GM13977 (cell line): ENCODE data around the gene CHRNB1.

Source experiments
- DNase-seq: peaks from one replicate; pipeline ENCODE4 v3.0.0; 2012; ENCODE audit warnings: low spot score
- in situ Hi-C: fragments of 300-500 bp; cut with MboI; formaldehyde crosslinking; loops from one replicate; pipeline ENCODE4 v1.12.0; 2022; ENCODE audit warnings: low sequenced_read_pairs, low pct_unique_long_range_greater_than_20kb, mixed read lengths, inconsistent platforms; ENCODE audit not compliant: unreplicated experiment
- TF ChIP-seq, protein P1 (sequence below): IDR thresholded peaks from 2 replicates; pipeline ENCODE4 v1.5.1; 2012; ENCODE audit warnings: mild to moderate bottlenecking, control low read depth; ENCODE audit not compliant: insufficient read depth; ENCODE audit errors: extremely low read depth, missing control alignments

CHRNB1 gene

DNA sequence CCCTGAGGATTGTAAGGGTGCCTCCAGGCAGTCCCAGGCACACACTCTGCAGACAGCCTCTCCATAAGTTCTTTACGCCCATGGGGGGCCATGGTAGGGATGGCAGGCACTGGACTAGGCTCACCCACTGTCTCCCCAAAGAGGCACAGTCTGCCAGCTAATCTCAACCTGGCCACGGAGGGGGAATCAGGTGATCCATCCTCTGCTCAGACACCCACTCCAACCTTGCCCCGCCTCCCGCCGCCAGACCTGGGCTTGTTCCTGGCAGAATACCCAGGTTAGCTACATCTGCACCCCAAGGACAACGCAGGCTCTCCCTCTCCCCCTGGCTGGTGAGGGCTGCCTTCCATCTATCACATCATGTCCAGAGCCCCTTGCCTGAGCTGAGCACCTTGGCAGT lies 36.0 kb upstream of the CHRNB1 start:
- DNase-seq, result no peak
- TF ChIP-seq, protein P1, sequence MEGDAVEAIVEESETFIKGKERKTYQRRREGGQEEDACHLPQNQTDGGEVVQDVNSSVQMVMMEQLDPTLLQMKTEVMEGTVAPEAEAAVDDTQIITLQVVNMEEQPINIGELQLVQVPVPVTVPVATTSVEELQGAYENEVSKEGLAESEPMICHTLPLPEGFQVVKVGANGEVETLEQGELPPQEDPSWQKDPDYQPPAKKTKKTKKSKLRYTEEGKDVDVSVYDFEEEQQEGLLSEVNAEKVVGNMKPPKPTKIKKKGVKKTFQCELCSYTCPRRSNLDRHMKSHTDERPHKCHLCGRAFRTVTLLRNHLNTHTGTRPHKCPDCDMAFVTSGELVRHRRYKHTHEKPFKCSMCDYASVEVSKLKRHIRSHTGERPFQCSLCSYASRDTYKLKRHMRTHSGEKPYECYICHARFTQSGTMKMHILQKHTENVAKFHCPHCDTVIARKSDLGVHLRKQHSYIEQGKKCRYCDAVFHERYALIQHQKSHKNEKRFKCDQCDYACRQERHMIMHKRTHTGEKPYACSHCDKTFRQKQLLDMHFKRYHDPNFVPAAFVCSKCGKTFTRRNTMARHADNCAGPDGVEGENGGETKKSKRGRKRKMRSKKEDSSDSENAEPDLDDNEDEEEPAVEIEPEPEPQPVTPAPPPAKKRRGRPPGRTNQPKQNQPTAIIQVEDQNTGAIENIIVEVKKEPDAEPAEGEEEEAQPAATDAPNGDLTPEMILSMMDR, result no peak
- in situ Hi-C loops, result no loop called here

DNA sequence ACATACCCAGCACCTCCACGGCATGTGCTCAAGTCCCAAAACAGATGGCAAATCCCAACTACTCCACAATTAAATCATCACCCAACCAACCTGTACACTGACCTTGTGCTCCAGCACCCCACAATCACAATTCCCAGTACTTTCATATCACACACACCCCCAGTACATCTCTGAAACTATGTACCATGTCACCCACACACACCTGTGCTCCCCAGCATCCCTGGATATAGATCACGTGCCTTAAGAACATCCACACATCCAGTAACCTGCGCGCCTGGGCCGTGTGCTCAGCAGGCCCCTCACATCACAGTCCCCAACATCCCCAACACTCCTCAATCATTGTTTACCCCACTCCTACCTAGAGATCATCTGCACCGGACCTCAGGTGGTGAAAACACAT lies 35.1 kb upstream of the CHRNB1 start:
- DNase-seq, result no peak
- TF ChIP-seq, protein P1, result no peak
- in situ Hi-C loops, result no loop called here

DNA sequence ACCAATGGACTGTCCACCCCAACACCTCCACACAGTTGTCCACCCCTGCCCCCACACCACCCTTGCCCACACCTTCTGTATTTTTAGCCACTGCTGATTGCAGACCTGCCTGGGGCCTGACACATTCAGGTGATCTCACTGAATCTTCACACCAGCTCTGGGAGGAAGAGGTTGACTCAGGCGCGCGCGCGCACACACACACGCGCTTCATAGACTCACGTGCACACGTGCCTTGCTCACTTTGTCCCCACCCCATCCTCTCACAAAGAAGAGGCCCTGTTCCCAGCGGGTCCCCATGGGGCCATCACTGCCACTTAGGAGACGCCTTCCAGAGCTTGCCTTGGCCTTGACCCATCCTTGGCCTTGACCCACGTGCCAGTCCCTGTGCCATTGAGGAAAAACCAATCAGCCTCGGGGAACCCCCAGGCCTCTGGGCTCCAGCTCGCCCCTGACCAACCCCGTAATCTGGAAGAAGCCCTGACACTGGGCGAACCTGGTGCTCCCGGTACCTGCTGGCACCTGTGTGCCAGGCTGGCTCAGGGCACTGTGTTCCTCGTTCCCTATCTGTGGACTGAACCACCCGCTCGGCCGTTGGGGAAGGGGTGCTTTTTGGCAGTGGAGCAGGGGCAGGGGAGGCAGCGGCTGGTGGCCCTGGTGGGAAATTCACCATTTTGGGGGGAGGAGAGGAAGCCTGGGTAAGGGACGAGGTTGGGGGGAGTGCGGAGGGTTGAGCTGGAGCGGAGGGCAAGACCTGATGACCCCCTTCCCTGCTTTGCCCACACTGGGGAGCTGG lies 34.0 kb upstream of the CHRNB1 start:
- no peak for DNase-seq
- TF ChIP-seq, protein P1, result no peak
- in situ Hi-C loops, result no loop called here

DNA sequence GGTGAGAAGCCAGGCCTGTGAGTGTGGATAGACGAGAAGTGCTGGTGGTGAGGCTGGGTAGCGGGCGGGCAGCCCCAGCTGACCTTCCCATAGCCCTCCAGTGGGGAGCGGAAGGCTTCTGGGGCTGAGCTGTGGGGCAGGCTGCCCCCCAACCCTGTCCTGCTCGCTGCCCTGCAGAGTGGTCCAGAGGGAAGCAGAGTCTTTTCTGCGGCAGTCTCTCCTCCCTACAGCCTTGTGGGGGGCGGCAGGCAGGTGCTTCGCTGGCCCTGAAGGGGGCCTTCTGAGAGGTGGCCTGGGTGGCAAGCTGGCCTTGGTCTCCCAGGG lies 33.5 kb upstream of the CHRNB1 start:
- TF ChIP-seq, protein P1, result no peak
- in situ Hi-C loops, result no loop called here
- DNase-seq, result no peak

DNA sequence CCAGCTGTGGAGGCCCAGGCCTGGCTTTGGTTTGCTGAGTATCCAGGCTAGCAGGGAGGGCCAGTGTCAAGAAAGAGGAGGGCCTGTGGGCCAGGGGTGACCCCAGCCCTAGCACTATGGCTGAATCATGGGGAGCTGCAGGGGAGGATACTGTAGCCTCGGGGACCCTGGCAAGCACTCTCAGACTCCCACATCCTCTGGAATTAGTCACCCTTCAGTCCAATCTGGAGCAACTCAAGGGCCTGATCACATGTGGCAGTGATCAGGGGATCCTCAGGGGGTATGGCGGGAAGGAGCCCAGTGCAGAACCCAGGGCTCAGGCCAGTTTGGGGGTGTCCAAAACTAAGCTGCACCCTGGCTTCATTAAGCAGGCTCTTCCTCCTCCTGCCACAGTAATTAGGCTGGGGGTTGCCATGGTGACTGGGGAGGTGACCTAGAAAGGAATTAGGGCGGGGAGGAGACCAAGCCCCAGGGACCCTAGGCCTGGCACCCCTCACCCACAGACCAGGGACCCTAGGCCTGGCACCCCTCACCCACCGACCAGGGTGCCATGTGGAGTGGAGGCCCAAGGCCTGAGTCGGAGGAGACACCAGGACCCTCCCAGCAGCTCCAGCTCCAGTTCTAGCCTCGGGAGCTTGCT lies 31.4 kb upstream of the CHRNB1 start:
- in situ Hi-C loops, result no loop called here
- TF ChIP-seq, protein P1, result no peak
- DNase-seq, result no peak

DNA sequence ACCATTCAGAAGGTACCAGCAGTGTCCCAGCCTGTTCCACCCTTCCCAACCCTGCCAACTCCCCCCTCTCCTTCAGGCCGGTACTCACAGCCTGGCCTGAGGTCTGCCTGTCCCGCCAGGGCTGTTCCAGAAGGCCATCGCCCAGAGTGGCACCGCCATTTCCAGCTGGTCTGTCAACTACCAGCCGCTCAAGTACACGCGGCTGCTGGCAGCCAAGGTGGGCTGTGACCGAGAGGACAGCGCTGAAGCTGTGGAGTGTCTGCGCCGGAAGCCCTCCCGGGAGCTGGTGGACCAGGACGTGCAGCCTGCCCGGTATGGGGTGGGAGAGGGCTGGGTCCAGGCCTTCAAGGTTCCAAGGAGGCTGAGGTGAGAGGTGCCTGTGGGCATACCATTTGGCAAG lies 30.0 kb upstream of the CHRNB1 start:
- DNase-seq, result no peak
- in situ Hi-C loops, result no loop called here
- TF ChIP-seq, protein P1, result no peak
